ENCODE measurements around the gene NIPSNAP3A.

The NIPSNAP3A gene

GRCh38 chr9:104780796-104781395, 33.4 kb downstream of the NIPSNAP3A start:
- no peaks in the 10 kb centered on the region for H3K9me3 ChIP-seq (ENCODE audit: control insufficient read depth, insufficient read depth, low read length)
- no peaks in the 10 kb centered on the region for H3K4me1 ChIP-seq (ENCODE audit: insufficient read depth, low read length)
- no peaks in the 10 kb centered on the region for H3K36me3 ChIP-seq (ENCODE audit: insufficient read depth, low read length)
- H3K9ac ChIP-seq (ENCODE audit: low read depth, low read length) = no peak overlapping the region

- Histone ChIP-seq H3K4me1 (ENCODE audit: insufficient read depth, low read length) (no peaks in the 10 kb centered on the region), H3K36me3 (ENCODE audit: insufficient read depth, low read length) (no peaks in the 10 kb centered on the region; the same call in 1 of the 2 replicates), H3K9me3 (ENCODE audit: control insufficient read depth, insufficient read depth, low read length) (no peaks in the 10 kb centered on the region), H3K9ac (ENCODE audit: low read depth, low read length) (no peak overlapping the region)
Observed at GRCh38 chr9:104783588-104783987, 36.1 kb downstream of the NIPSNAP3A start.

- Histone ChIP-seq H3K4me1 (ENCODE audit: insufficient read depth, low read length) (no peaks in the 10 kb centered on the region), H3K9ac (ENCODE audit: low read depth, low read length) (no peak overlapping the region), H3K9me3 (ENCODE audit: control insufficient read depth, insufficient read depth, low read length) (no peaks in the 10 kb centered on the region), H3K36me3 (ENCODE audit: insufficient read depth, low read length) (no peaks in the 10 kb centered on the region; the same call in 1 of the 2 replicates)
Observed at GRCh38 chr9:104784098-104784497, 36.6 kb downstream of the NIPSNAP3A start.

GRCh38 chr9:104786293-104786692, 38.8 kb downstream of the NIPSNAP3A start:
- Histone ChIP-seq H3K9ac (ENCODE audit: low read depth, low read length) (no peak overlapping the region), H3K4me1 (ENCODE audit: insufficient read depth, low read length) (no peaks in the 10 kb centered on the region), H3K36me3 (ENCODE audit: insufficient read depth, low read length) (no peaks in the 10 kb centered on the region; the same call in 1 of the 2 replicates), H3K9me3 (ENCODE audit: control insufficient read depth, insufficient read depth, low read length) (no peaks in the 10 kb centered on the region)

GRCh38 chr9:104787306-104788015, 40.0 kb downstream of the NIPSNAP3A start:
- Histone ChIP-seq H3K9ac (ENCODE audit: low read depth, low read length) (no peak overlapping the region), H3K4me1 (ENCODE audit: insufficient read depth, low read length) (no peaks in the 10 kb centered on the region), H3K9me3 (ENCODE audit: control insufficient read depth, insufficient read depth, low read length) (no peaks in the 10 kb centered on the region), H3K36me3 (ENCODE audit: insufficient read depth, low read length) (no peaks in the 10 kb centered on the region; the same call in 1 of the 2 replicates)

- H3K9me3 ChIP-seq (ENCODE audit: control insufficient read depth, insufficient read depth, low read length) = no peaks in the 10 kb centered on the region
- H3K4me1 ChIP-seq (ENCODE audit: insufficient read depth, low read length) = no peaks in the 10 kb centered on the region
- no peak overlapping the region for H3K9ac ChIP-seq (ENCODE audit: low read depth, low read length)
- H3K36me3 ChIP-seq (ENCODE audit: insufficient read depth, low read length) = no peaks in the 10 kb centered on the region; the same call in 1 of the 2 replicates
Observed at GRCh38 chr9:104788251-104788650, 40.8 kb downstream of the NIPSNAP3A start.

GRCh38 chr9:104794070-104794469, 46.6 kb downstream of the NIPSNAP3A start:
- no peaks in the 10 kb centered on the region; the same call in 1 of the 2 replicates for H3K36me3 ChIP-seq (ENCODE audit: insufficient read depth, low read length)

GRCh38 chr9:104795082-104795481, 47.6 kb downstream of the NIPSNAP3A start:
- Histone ChIP-seq H3K9ac (ENCODE audit: low read depth, low read length) (no peak overlapping the region), H3K4me1 (ENCODE audit: insufficient read depth, low read length) (no peaks in the 10 kb centered on the region), H3K36me3 (ENCODE audit: insufficient read depth, low read length) (no peaks in the 10 kb centered on the region; the same call in 1 of the 2 replicates)

More at GRCh38 chr9:104794070-104794469, 46.6 kb downstream of the NIPSNAP3A start:
- no peaks in the 10 kb centered on the region for H3K4me1 ChIP-seq (ENCODE audit: insufficient read depth, low read length)
- H3K9ac ChIP-seq (ENCODE audit: low read depth, low read length) = no peak overlapping the region
- no peaks in the 10 kb centered on the region for H3K9me3 ChIP-seq (ENCODE audit: control insufficient read depth, insufficient read depth, low read length)

GRCh38 chr9:104795857-104796256, 48.4 kb downstream of the NIPSNAP3A start:
- no peaks in the 10 kb centered on the region for H3K9me3 ChIP-seq (ENCODE audit: control insufficient read depth, insufficient read depth, low read length)
- no peak overlapping the region for H3K9ac ChIP-seq (ENCODE audit: low read depth, low read length)
- H3K36me3 ChIP-seq (ENCODE audit: insufficient read depth, low read length) = no peaks in the 10 kb centered on the region; the same call in 1 of the 2 replicates
- no peaks in the 10 kb centered on the region for H3K4me1 ChIP-seq (ENCODE audit: insufficient read depth, low read length)

More at GRCh38 chr9:104795082-104795481, 47.6 kb downstream of the NIPSNAP3A start:
- no peaks in the 10 kb centered on the region for H3K9me3 ChIP-seq (ENCODE audit: control insufficient read depth, insufficient read depth, low read length)

- Histone ChIP-seq H3K36me3 (ENCODE audit: insufficient read depth, low read length) (no peaks in the 10 kb centered on the region; the same call in 1 of the 2 replicates), H3K4me1 (ENCODE audit: insufficient read depth, low read length) (no peaks in the 10 kb centered on the region), H3K9ac (ENCODE audit: low read depth, low read length) (no peak overlapping the region), H3K9me3 (ENCODE audit: control insufficient read depth, insufficient read depth, low read length) (no peaks in the 10 kb centered on the region)
Observed at GRCh38 chr9:104798209-104798995, 50.9 kb downstream of the NIPSNAP3A start.

GRCh38 chr9:104800068-104800785, 52.7 kb downstream of the NIPSNAP3A start:
- Histone ChIP-seq H3K9me3 (ENCODE audit: control insufficient read depth, insufficient read depth, low read length) (no peaks in the 10 kb centered on the region), H3K4me1 (ENCODE audit: insufficient read depth, low read length) (no peaks in the 10 kb centered on the region), H3K9ac (ENCODE audit: low read depth, low read length) (no peak overlapping the region), H3K36me3 (ENCODE audit: insufficient read depth, low read length) (no peaks in the 10 kb centered on the region; the same call in 1 of the 2 replicates)

GRCh38 chr9:104802110-104802509, 54.6 kb downstream of the NIPSNAP3A start:
- H3K9me3 ChIP-seq (ENCODE audit: control insufficient read depth, insufficient read depth, low read length) = no peaks in the 10 kb centered on the region
- H3K36me3 ChIP-seq (ENCODE audit: insufficient read depth, low read length) = no peaks in the 10 kb centered on the region
- H3K4me1 ChIP-seq (ENCODE audit: insufficient read depth, low read length) = no peaks in the 10 kb centered on the region
- H3K9ac ChIP-seq (ENCODE audit: low read depth, low read length) = no peak overlapping the region

GRCh38 chr9:104802906-104803305, 55.4 kb downstream of the NIPSNAP3A start:
- no peaks in the 10 kb centered on the region for H3K36me3 ChIP-seq (ENCODE audit: insufficient read depth, low read length)
- no peak overlapping the region for H3K9ac ChIP-seq (ENCODE audit: low read depth, low read length)
- no peaks in the 10 kb centered on the region for H3K4me1 ChIP-seq (ENCODE audit: insufficient read depth, low read length)
- H3K9me3 ChIP-seq (ENCODE audit: control insufficient read depth, insufficient read depth, low read length) = no peaks in the 10 kb centered on the region

GRCh38 chr9:104805441-104805840, 58.0 kb downstream of the NIPSNAP3A start:
- no peak overlapping the region for H3K9ac ChIP-seq (ENCODE audit: low read depth, low read length)
- H3K36me3 ChIP-seq (ENCODE audit: insufficient read depth, low read length) = no peaks in the 10 kb centered on the region
- H3K9me3 ChIP-seq (ENCODE audit: control insufficient read depth, insufficient read depth, low read length) = no peaks in the 10 kb centered on the region
- no peaks in the 10 kb centered on the region for H3K4me1 ChIP-seq (ENCODE audit: insufficient read depth, low read length)
